ENCODE measurements around the gene GSK3A. TPM values are rescaled to one million over a fixed set of nuclear protein-coding genes. Genes with fewer than 3 reads are reported as not detected.
A peak's percentile ranks its signal among the peaks of the same experiment; 100 is the strongest.

Gene GSK3A
- total RNA-seq, 1 donor from 2014 or later, result 50.3 TPM

GRCh38 chr19:42224940-42225717 lies 17.3 kb downstream of the GSK3A start:
- Mint-ChIP-seq H3K9me3 (ENCODE audit: unreplicated experiment) (peaks cover under 1% of the 10 kb centered on the region), H3K36me3 (ENCODE audit: low read depth, unreplicated experiment) (peaks cover 33% of the 10 kb centered on the region), H3K4me1 (ENCODE audit: low read depth, unreplicated experiment) (peaks cover 24% of the 10 kb centered on the region), H3K27me3 (ENCODE audit: low read depth, unreplicated experiment) (no peaks in the 10 kb centered on the region), H3K4me3 (ENCODE audit: unreplicated experiment) (peak overlapping the region; percentile 71), H3K27ac (ENCODE audit: unreplicated experiment) (no peak overlapping the region)
- no peak for DNase-seq (ENCODE audit: low read depth)
- peaks cover 89% of the 10 kb centered on the region for H3K79me2 ChIP-seq (ENCODE audit: insufficient read depth, low read length)
- no peak overlapping the region for H2AFZ ChIP-seq (ENCODE audit: low read depth, low read length)
- FAIRE-seq, result no peak
- H3K9me3 ChIP-seq (ENCODE audit: insufficient read depth, low read depth, low read length), result peaks cover 2% of the 10 kb centered on the region
- H3K4me2 ChIP-seq (ENCODE audit: low read length), result no peak overlapping the region
- H3K27ac ChIP-seq (ENCODE audit: low read depth, low read length), result no peak overlapping the region
- H4K20me1 ChIP-seq (ENCODE audit: insufficient read depth, low read length), result peaks cover 80% of the 10 kb centered on the region
- H3K27me3 ChIP-seq (ENCODE audit: insufficient read depth, low read length), result no peaks in the 10 kb centered on the region
- TF ChIP-seq CTCF (IDR thresholded peaks at IDR 0.05; ENCODE audit: insufficient read depth, low read depth, low read length) (no peak), EZH2 (IDR thresholded peaks at IDR 0.05; ENCODE audit: insufficient read depth, low read length) (no peak)
- peaks cover 13% of the 10 kb centered on the region for H3K4me1 ChIP-seq (ENCODE audit: insufficient read depth, low read length)
- H3K36me3 ChIP-seq (ENCODE audit: insufficient read depth, low read length), result peaks cover 27% of the 10 kb centered on the region
- no peak overlapping the region for H3K9ac ChIP-seq (ENCODE audit: low read length)
- H3K4me3 ChIP-seq (ENCODE audit: insufficient read depth, low read depth, low read length), result no peak overlapping the region

- H3K4me3 ChIP-seq (ENCODE audit: insufficient read depth, low read depth, low read length), result peak overlapping the region; percentile 84
- H3K4me2 ChIP-seq (ENCODE audit: low read length), result peak overlapping the region; percentile 92
- H3K27me3 ChIP-seq (ENCODE audit: insufficient read depth, low read length), result no peaks in the 10 kb centered on the region
- FAIRE-seq, result no peak
- H3K4me1 ChIP-seq (ENCODE audit: insufficient read depth, low read length), result peaks cover 29% of the 10 kb centered on the region
- peaks cover 2% of the 10 kb centered on the region for H3K9me3 ChIP-seq (ENCODE audit: insufficient read depth, low read depth, low read length)
- Mint-ChIP-seq H3K4me3 (ENCODE audit: unreplicated experiment) (peak overlapping the region; percentile 98), H3K9me3 (ENCODE audit: unreplicated experiment) (peaks cover 4% of the 10 kb centered on the region), H3K27me3 (ENCODE audit: low read depth, unreplicated experiment) (no peaks in the 10 kb centered on the region), H3K36me3 (ENCODE audit: low read depth, unreplicated experiment) (peaks cover 16% of the 10 kb centered on the region), H3K4me1 (ENCODE audit: low read depth, unreplicated experiment) (peaks cover 28% of the 10 kb centered on the region), H3K27ac (ENCODE audit: unreplicated experiment) (peak overlapping the region; percentile 97)
- H3K9ac ChIP-seq (ENCODE audit: low read length), result peak overlapping the region; percentile 93
- peaks cover 75% of the 10 kb centered on the region for H3K79me2 ChIP-seq (ENCODE audit: insufficient read depth, low read length)
- DNase-seq (ENCODE audit: low read depth), result no peak
- H3K36me3 ChIP-seq (ENCODE audit: insufficient read depth, low read length), result peaks cover 9% of the 10 kb centered on the region
- TF ChIP-seq CTCF (IDR thresholded peaks at IDR 0.05; ENCODE audit: insufficient read depth, low read depth, low read length), result no peak
- no peak for TF ChIP-seq EZH2 (IDR thresholded peaks at IDR 0.05; ENCODE audit: insufficient read depth, low read length)
- H2AFZ ChIP-seq (ENCODE audit: low read depth, low read length), result peak overlapping the region; percentile 73
- H4K20me1 ChIP-seq (ENCODE audit: insufficient read depth, low read length), result peaks cover 46% of the 10 kb centered on the region
- H3K27ac ChIP-seq (ENCODE audit: low read depth, low read length), result peak overlapping the region; percentile 87
Observed at GRCh38 chr19:42220751-42221097, 21.7 kb downstream of the GSK3A start.
